DND-41 (cell line): ENCODE measurements around the gene CPLX1.

Experiments
- ATAC-seq: fragments of 200-7000 bp; cut with Tn5 transposase; 3 replicates; pipeline ENCODE4 v1.9.1; 2021; ENCODE audit warnings: low read depth; ENCODE audit not compliant: insufficient read depth
- DNase-seq: peaks from one replicate; pipeline ENCODE4 v3.0.0-alpha.2; 2020
- H2AFZ ChIP-seq: 2 replicates; pipeline ENCODE4 v1.6.0; 2012; ENCODE audit warnings: low read depth, low read length
- H3K27ac ChIP-seq: 2 replicates; pipeline ENCODE4 v1.5.1; 2012; ENCODE audit warnings: low read length, inconsistent platforms
- H3K27me3 ChIP-seq: fragments of 200-600 bp; sonication (generic); 2 replicates; pipeline ENCODE4 v1.6.0; 2012; ENCODE audit warnings: low read length, mild to moderate bottlenecking, inconsistent platforms; ENCODE audit not compliant: insufficient read depth, poor library complexity
- H3K36me3 ChIP-seq: 2 replicates; pipeline ENCODE4 v1.5.1; 2012; ENCODE audit warnings: low read length, inconsistent platforms; ENCODE audit not compliant: insufficient read depth
- H3K4me1 ChIP-seq: 2 replicates; pipeline ENCODE4 v1.5.1; 2012; ENCODE audit warnings: mild to moderate bottlenecking, low read length; ENCODE audit not compliant: insufficient read depth
- H3K4me2 ChIP-seq: 2 replicates; pipeline ENCODE4 v1.6.0; 2012; ENCODE audit warnings: mild to moderate bottlenecking, moderate library complexity, low read length, inconsistent platforms; ENCODE audit not compliant: insufficient read depth
- H3K4me3 ChIP-seq, 2 experiments: fragments of 200-600 bp in 1 of 2; shearing (Covaris generic) in 1 of 2; 2 replicates each; pipeline ENCODE4 v1.5.1; 2012 to 2016; ENCODE audit warnings: inconsistent platforms in 2 of 2, low read length in 2 of 2, mild to moderate bottlenecking in 2 of 2, low read depth in 1 of 2, moderate library complexity in 1 of 2
- H3K79me2 ChIP-seq: 2 replicates; pipeline ENCODE4 v1.6.0; 2012; ENCODE audit warnings: low read length, inconsistent platforms; ENCODE audit not compliant: insufficient read depth
- H3K9ac ChIP-seq: 2 replicates; pipeline ENCODE4 v1.6.0; 2012; ENCODE audit warnings: low read depth, mild to moderate bottlenecking, inconsistent platforms, low read length, moderate library complexity
- H3K9me3 ChIP-seq: 2 replicates; pipeline ENCODE4 v1.5.1; 2012; ENCODE audit warnings: low read length, moderate library complexity, mild to moderate bottlenecking, inconsistent platforms; ENCODE audit not compliant: insufficient read depth, severe bottlenecking
- H4K20me1 ChIP-seq: 2 replicates; pipeline ENCODE4 v1.6.0; 2012; ENCODE audit warnings: low read length; ENCODE audit not compliant: insufficient read depth
- CTCF ChIP-seq: IDR thresholded peaks from 2 replicates; pipeline ENCODE4 v1.5.1; 2012; ENCODE audit warnings: borderline replicate concordance, low read length, moderate library complexity, mild to moderate bottlenecking; ENCODE audit not compliant: poor library complexity, severe bottlenecking; ENCODE audit errors: extremely low read depth
- EZH2 ChIP-seq: IDR thresholded peaks from 3 replicates; pipeline ENCODE4 v1.6.1; 2012; ENCODE audit warnings: borderline replicate concordance, low read depth, mild to moderate bottlenecking, moderate library complexity, low read length, inconsistent platforms; ENCODE audit not compliant: severe bottlenecking

CPLX1 gene

GRCh38 chr4:769511-769910, 56.4 kb downstream of the CPLX1 start:
- no peak overlapping the region for H3K4me3 ChIP-seq
- ATAC-seq, result no peak
- peaks cover 86% of the 10 kb centered on the region for H4K20me1 ChIP-seq
- no peak overlapping the region for H3K4me2 ChIP-seq
- TF ChIP-seq EZH2, result no peak
- no peak for TF ChIP-seq CTCF
- H3K27ac ChIP-seq, result no peak overlapping the region
- H3K27me3 ChIP-seq, result no peaks in the 10 kb centered on the region
- DNase-seq, result no peak
- no peak overlapping the region for H3K9ac ChIP-seq
- H3K4me1 ChIP-seq, result no peaks in the 10 kb centered on the region
- peaks cover 91% of the 10 kb centered on the region for H3K36me3 ChIP-seq
- H2AFZ ChIP-seq, result no peak overlapping the region
- H3K79me2 ChIP-seq, result peaks cover 83% of the 10 kb centered on the region
- no peaks in the 10 kb centered on the region for H3K9me3 ChIP-seq

- Histone ChIP-seq H3K9ac (no peak overlapping the region), H3K4me2 (no peak overlapping the region), H4K20me1 (peaks cover 85% of the 10 kb centered on the region), H2AFZ (no peak overlapping the region), H3K79me2 (peaks cover 79% of the 10 kb centered on the region), H3K4me1 (no peaks in the 10 kb centered on the region), H3K36me3 (peaks cover 92% of the 10 kb centered on the region), H3K4me3 (no peak overlapping the region), H3K27ac (no peak overlapping the region), H3K27me3 (no peaks in the 10 kb centered on the region), H3K9me3 (no peaks in the 10 kb centered on the region)
- DNase-seq (no peak), ATAC-seq (no peak)
- TF ChIP-seq CTCF (no peak), EZH2 (no peak)
Observed at GRCh38 chr4:768995-769394, 56.9 kb downstream of the CPLX1 start.

- no peaks in the 10 kb centered on the region for H3K27me3 ChIP-seq
- no peaks in the 10 kb centered on the region for H3K9me3 ChIP-seq
- H2AFZ ChIP-seq, result no peak overlapping the region
- DNase-seq (no peak), ATAC-seq (no peak)
- no peak for TF ChIP-seq CTCF
- H4K20me1 ChIP-seq, result peaks cover 82% of the 10 kb centered on the region
- no peak overlapping the region for H3K9ac ChIP-seq
- peaks cover 70% of the 10 kb centered on the region for H3K79me2 ChIP-seq
- no peak overlapping the region for H3K4me3 ChIP-seq
- H3K4me1 ChIP-seq, result no peaks in the 10 kb centered on the region
- H3K27ac ChIP-seq, result no peak overlapping the region
- H3K4me2 ChIP-seq, result no peak overlapping the region
- H3K36me3 ChIP-seq, result peaks cover 94% of the 10 kb centered on the region
Observed at GRCh38 chr4:768076-768475, 57.9 kb downstream of the CPLX1 start.
